Measurements from ENCODE around the gene SCUBE3.

SCUBE3 gene

DNA sequence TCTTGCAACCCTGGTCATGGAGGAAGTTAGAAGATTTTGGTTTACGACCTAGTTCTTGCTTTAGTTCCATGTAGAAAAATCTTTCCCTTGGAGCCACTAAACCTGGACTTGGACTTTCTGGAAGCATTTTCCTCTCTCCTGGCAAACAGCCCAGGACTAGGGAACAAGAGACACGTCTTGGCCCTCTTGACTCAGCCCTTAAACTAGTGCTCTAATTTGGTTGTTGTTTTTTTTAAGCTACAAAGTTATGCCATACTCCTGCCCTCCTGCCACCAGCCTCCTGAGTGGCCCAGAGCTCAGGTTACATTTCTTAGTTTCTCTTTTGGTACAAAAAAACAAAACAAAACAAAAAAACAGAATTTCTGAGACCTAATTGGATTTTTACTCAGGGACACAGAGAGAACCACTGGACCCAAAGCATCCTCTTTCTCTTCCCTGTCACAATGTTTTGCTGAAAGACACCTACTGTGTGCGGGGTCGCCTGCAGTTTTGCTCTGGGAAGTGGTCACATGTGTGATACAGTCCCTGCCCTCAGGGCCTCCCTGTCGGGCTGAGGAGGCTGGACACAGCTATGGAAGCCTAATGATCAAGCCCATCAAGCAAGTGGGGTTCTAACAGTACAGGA is 32.3 kb upstream of the SCUBE3 start:
- TF ChIP-seq POLR2AphosphoS5 (IDR thresholded peaks at IDR 0.05; ENCODE audit: low read depth): no peak
- TF ChIP-seq, protein P1, sequence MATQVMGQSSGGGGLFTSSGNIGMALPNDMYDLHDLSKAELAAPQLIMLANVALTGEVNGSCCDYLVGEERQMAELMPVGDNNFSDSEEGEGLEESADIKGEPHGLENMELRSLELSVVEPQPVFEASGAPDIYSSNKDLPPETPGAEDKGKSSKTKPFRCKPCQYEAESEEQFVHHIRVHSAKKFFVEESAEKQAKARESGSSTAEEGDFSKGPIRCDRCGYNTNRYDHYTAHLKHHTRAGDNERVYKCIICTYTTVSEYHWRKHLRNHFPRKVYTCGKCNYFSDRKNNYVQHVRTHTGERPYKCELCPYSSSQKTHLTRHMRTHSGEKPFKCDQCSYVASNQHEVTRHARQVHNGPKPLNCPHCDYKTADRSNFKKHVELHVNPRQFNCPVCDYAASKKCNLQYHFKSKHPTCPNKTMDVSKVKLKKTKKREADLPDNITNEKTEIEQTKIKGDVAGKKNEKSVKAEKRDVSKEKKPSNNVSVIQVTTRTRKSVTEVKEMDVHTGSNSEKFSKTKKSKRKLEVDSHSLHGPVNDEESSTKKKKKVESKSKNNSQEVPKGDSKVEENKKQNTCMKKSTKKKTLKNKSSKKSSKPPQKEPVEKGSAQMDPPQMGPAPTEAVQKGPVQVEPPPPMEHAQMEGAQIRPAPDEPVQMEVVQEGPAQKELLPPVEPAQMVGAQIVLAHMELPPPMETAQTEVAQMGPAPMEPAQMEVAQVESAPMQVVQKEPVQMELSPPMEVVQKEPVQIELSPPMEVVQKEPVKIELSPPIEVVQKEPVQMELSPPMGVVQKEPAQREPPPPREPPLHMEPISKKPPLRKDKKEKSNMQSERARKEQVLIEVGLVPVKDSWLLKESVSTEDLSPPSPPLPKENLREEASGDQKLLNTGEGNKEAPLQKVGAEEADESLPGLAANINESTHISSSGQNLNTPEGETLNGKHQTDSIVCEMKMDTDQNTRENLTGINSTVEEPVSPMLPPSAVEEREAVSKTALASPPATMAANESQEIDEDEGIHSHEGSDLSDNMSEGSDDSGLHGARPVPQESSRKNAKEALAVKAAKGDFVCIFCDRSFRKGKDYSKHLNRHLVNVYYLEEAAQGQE (IDR thresholded peaks at IDR 0.05; ENCODE audit: insufficient replicate concordance, low read depth): no peak
- no peak for TF ChIP-seq SPI1 (IDR thresholded peaks at IDR 0.05; ENCODE audit: borderline replicate concordance, low read depth)
- TF ChIP-seq GABPA (IDR thresholded peaks at IDR 0.05; ENCODE audit: low read depth): no peak
- TF ChIP-seq, protein P2, sequence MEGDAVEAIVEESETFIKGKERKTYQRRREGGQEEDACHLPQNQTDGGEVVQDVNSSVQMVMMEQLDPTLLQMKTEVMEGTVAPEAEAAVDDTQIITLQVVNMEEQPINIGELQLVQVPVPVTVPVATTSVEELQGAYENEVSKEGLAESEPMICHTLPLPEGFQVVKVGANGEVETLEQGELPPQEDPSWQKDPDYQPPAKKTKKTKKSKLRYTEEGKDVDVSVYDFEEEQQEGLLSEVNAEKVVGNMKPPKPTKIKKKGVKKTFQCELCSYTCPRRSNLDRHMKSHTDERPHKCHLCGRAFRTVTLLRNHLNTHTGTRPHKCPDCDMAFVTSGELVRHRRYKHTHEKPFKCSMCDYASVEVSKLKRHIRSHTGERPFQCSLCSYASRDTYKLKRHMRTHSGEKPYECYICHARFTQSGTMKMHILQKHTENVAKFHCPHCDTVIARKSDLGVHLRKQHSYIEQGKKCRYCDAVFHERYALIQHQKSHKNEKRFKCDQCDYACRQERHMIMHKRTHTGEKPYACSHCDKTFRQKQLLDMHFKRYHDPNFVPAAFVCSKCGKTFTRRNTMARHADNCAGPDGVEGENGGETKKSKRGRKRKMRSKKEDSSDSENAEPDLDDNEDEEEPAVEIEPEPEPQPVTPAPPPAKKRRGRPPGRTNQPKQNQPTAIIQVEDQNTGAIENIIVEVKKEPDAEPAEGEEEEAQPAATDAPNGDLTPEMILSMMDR (IDR thresholded peaks at IDR 0.05; ENCODE audit: insufficient read depth, low read length): no peak
- no peak for DNase-seq (ENCODE audit: low read depth in 1 of 2, low spot score in 1 of 2)
- H3K4me3 ChIP-seq (replicated peaks; ENCODE audit: insufficient read depth, low read length): no peak overlapping the region
- no peaks in the 10 kb centered on the region for H3K27me3 ChIP-seq (ENCODE audit: insufficient read depth, poor library complexity, severe bottlenecking)
- no peak overlapping the region for H3K27ac ChIP-seq (replicated peaks)

DNA sequence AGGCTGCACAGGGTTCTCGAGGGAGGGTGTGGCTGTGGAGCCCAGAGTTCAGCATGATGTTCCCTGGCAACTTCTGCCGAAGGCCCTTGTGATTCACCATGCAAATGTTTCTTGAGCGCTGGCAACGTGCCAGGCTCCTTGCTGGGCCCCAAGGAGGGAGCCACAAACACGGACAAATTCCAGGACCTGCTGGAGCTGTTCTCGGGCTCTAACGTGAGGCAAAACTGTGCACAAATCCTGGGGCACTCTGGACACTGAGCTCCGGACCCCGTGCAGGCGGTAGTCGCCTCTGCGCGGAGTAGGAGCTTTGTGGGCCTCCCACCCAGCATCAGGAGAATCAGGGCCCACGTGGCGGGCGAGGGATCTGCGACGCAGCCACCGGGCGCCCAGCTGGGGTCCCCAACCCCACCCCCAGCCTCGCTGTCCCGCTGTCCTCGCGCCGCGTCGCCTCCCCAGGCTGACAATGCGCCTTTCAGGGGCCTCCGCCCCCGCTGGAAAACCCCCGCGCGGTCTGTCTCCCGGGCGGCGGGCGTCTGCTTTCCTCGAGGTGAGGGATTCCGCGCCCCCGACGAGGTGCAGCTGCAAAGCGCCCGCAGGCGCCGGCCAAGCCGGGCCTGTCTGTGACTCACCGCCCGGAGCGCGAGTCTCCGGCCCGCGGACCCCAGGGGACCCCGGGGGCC is 31.7 kb upstream of the SCUBE3 start:
- Histone ChIP-seq H3K4me3 (replicated peaks; ENCODE audit: insufficient read depth, low read length) (no peak overlapping the region), H3K27me3 (ENCODE audit: insufficient read depth, poor library complexity, severe bottlenecking) (no peaks in the 10 kb centered on the region), H3K27ac (replicated peaks) (no peak overlapping the region)
- TF ChIP-seq SPI1 (IDR thresholded peaks at IDR 0.05; ENCODE audit: borderline replicate concordance, low read depth): no peak
- TF ChIP-seq GABPA (IDR thresholded peaks at IDR 0.05; ENCODE audit: low read depth): no peak
- TF ChIP-seq, protein P2 (IDR thresholded peaks at IDR 0.05; ENCODE audit: insufficient read depth, low read length): no peak
- no peak for TF ChIP-seq POLR2AphosphoS5 (IDR thresholded peaks at IDR 0.05; ENCODE audit: low read depth)
- TF ChIP-seq, protein P1 (IDR thresholded peaks at IDR 0.05; ENCODE audit: insufficient replicate concordance, low read depth): no peak
- no peak for DNase-seq (ENCODE audit: low read depth in 1 of 2, low spot score in 1 of 2)

DNA sequence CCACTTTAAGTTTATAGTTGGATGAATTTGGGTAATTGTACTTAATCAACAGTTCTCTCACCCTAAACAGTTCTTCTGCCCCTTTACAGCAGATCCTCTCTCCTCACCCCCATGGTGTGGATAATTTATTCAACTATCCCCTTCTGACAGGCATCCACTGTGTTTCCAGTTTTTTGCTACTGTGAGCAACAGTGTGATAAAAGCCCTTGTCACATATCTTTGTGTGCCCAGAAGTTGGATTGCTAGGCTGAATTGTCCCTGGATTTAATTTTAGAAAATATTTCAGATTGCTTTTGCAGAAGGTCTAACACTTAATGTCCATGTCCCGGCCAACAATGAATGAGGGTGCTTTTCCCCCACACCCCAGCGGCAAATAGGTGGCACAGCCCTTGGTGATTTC is 30.5 kb upstream of the SCUBE3 start:
- TF ChIP-seq POLR2AphosphoS5 (IDR thresholded peaks at IDR 0.05; ENCODE audit: low read depth) (no peak), SPI1 (IDR thresholded peaks at IDR 0.05; ENCODE audit: borderline replicate concordance, low read depth) (no peak), GABPA (IDR thresholded peaks at IDR 0.05; ENCODE audit: low read depth) (no peak)
- TF ChIP-seq, protein P1 (IDR thresholded peaks at IDR 0.05; ENCODE audit: insufficient replicate concordance, low read depth): no peak
- TF ChIP-seq, protein P2 (IDR thresholded peaks at IDR 0.05; ENCODE audit: insufficient read depth, low read length): no peak
- H3K27me3 ChIP-seq (ENCODE audit: insufficient read depth, poor library complexity, severe bottlenecking): no peaks in the 10 kb centered on the region
- no peak for DNase-seq (ENCODE audit: low read depth in 1 of 2, low spot score in 1 of 2)
- no peak overlapping the region for H3K4me3 ChIP-seq (replicated peaks; ENCODE audit: insufficient read depth, low read length)
- no peak overlapping the region for H3K27ac ChIP-seq (replicated peaks)

All from HL-60 (cell line).